HepG2 (cell line): ENCODE data around the gene TOP1. TPM values are rescaled to one million over a fixed set of nuclear protein-coding genes. Genes with fewer than 3 reads are reported as not detected.
A peak's percentile ranks its signal among the peaks of the same experiment; 100 is the strongest.

Experiments used
- DMAP1 ChIP-seq: IDR thresholded peaks from 2 replicates; pipeline ENCODE4 v1.6.1; 2016
- DNMT3B ChIP-seq: conservative IDR thresholded peaks from 2 replicates; pipeline ENCODE4 v1.6.1; 2016; ENCODE audit warnings: missing biosample characterization, control low read depth
- ETS1 ChIP-seq: sonication (generic); formaldehyde crosslinking; IDR thresholded peaks from 2 replicates; pipeline ENCODE4 v1.4.0; 2020; ENCODE audit warnings: missing genetic modification reagents
- GZF1 ChIP-seq: sonication (generic); formaldehyde crosslinking; IDR thresholded peaks from 2 replicates; pipeline ENCODE4 v1.5.1; 2020; ENCODE audit warnings: mild to moderate bottlenecking, missing genetic modification reagents
- HOXA5 ChIP-seq: sonication (generic); formaldehyde crosslinking; IDR thresholded peaks from 2 replicates; pipeline ENCODE4 v1.4.0; 2020; ENCODE audit warnings: missing genetic modification reagents
- KLF6 ChIP-seq: IDR thresholded peaks from 2 replicates; pipeline ENCODE4 v1.8.0; 2016; ENCODE audit warnings: missing biosample characterization, missing genetic modification reagents
- PATZ1 ChIP-seq: sonication (generic); formaldehyde crosslinking; IDR thresholded peaks from 2 replicates; pipeline ENCODE4 v1.4.0; 2020; ENCODE audit warnings: missing genetic modification reagents
- PPARG ChIP-seq: conservative IDR thresholded peaks from 2 replicates; pipeline ENCODE4 v1.6.1; 2016; ENCODE audit warnings: missing biosample characterization, missing genetic modification reagents
- PRDM10 ChIP-seq: sonication (generic); formaldehyde crosslinking; IDR thresholded peaks from 2 replicates; pipeline ENCODE4 v1.4.0; 2020; ENCODE audit warnings: low read depth, missing genetic modification reagents
- SMAD3 ChIP-seq: sonication (generic); formaldehyde crosslinking; IDR thresholded peaks from 2 replicates; pipeline ENCODE4 v1.4.0; 2020; ENCODE audit warnings: missing genetic modification reagents
- SPEN ChIP-seq: sonication (generic); formaldehyde crosslinking; IDR thresholded peaks from 2 replicates; pipeline ENCODE4 v1.5.1; 2020; ENCODE audit warnings: low read depth, mild to moderate bottlenecking, missing genetic modification reagents
- SRF ChIP-seq: IDR thresholded peaks from 2 replicates; pipeline ENCODE4 v1.6.1; 2011; ENCODE audit warnings: mild to moderate bottlenecking, low read depth, low read length, moderate library complexity
- ZBTB34 ChIP-seq: sonication (generic); formaldehyde crosslinking; IDR thresholded peaks from 2 replicates; pipeline ENCODE4 v1.8.0; 2022; ENCODE audit warnings: mild to moderate bottlenecking, missing genetic modification reagents
- ZFP36L1 ChIP-seq: sonication (generic); formaldehyde crosslinking; IDR thresholded peaks from 2 replicates; pipeline ENCODE4 v1.8.0; 2022; ENCODE audit warnings: mild to moderate bottlenecking, missing genetic modification reagents, moderate library complexity
- ZFP90 ChIP-seq: sonication (generic); formaldehyde crosslinking; IDR thresholded peaks from 2 replicates; pipeline ENCODE4 v1.8.0; 2022; ENCODE audit warnings: missing genetic modification reagents, mild to moderate bottlenecking, inconsistent platforms, borderline replicate concordance
- ZNF430 ChIP-seq: sonication (generic); formaldehyde crosslinking; IDR thresholded peaks from 2 replicates; pipeline ENCODE4 v1.9.0; 2021; ENCODE audit warnings: mild to moderate bottlenecking, missing genetic modification reagents
- ZNF451 ChIP-seq: sonication (generic); formaldehyde crosslinking; IDR thresholded peaks from 2 replicates; pipeline ENCODE4 v1.5.0; 2020; ENCODE audit warnings: mild to moderate bottlenecking, missing genetic modification reagents
- ZNF550 ChIP-seq: sonication (generic); formaldehyde crosslinking; IDR thresholded peaks from 2 replicates; pipeline ENCODE4 v1.4.0; 2020; ENCODE audit warnings: mild to moderate bottlenecking, missing genetic modification reagents, borderline replicate concordance
- ZNF576 ChIP-seq: sonication (generic); formaldehyde crosslinking; IDR thresholded peaks from 2 replicates; pipeline ENCODE4 v1.4.0; 2020; ENCODE audit warnings: mild to moderate bottlenecking, missing genetic modification reagents
- ZNF792 ChIP-seq: IDR thresholded peaks from 2 replicates; pipeline ENCODE4 v1.6.1; 2016
- ZNF878 ChIP-seq: sonication (generic); formaldehyde crosslinking; IDR thresholded peaks from 2 replicates; pipeline ENCODE4 v1.8.1; 2023; ENCODE audit warnings: mild to moderate bottlenecking, missing genetic modification reagents, moderate library complexity
- polyA plus RNA-seq, 8 experiments: library from polyadenylated mRNA; depleted of rRNA in 3 of 8; stranded (reverse) in 7 of 8; unstranded in 1 of 8; fragments of >200 nt; fragmentation: Illumina TruSeq in 4 of 8; extraction: Trizol in 4 of 8; gene quantifications; 2 replicates each; pipeline versions ENCODE4 v1.2.1 to v1.2.3, GENCODE V29; 2011 to 2016; ENCODE audit warnings: low read depth in 4 of 8, missing spikeins in 1 of 8, mixed read lengths in 1 of 8; ENCODE audit not compliant: insufficient read depth in 1 of 8
- total RNA-seq, 5 experiments: library from RNA; depleted of rRNA; stranded (reverse); fragments of >200 nt; fragmentation: Illumina TruSeq; extraction: Trizol; gene quantifications; 2 replicates each; pipeline ENCODE4 v1.2.3, GENCODE V29; 2016; ENCODE audit warnings: low read depth in 1 of 5

The TOP1 gene
- total and polyA plus RNA-seq, 2 of the 13 experiments (the other 11 are each of a cell fraction or from before 2014, with no cell fraction given), result 10.2 to 19.4 TPM

DNA sequence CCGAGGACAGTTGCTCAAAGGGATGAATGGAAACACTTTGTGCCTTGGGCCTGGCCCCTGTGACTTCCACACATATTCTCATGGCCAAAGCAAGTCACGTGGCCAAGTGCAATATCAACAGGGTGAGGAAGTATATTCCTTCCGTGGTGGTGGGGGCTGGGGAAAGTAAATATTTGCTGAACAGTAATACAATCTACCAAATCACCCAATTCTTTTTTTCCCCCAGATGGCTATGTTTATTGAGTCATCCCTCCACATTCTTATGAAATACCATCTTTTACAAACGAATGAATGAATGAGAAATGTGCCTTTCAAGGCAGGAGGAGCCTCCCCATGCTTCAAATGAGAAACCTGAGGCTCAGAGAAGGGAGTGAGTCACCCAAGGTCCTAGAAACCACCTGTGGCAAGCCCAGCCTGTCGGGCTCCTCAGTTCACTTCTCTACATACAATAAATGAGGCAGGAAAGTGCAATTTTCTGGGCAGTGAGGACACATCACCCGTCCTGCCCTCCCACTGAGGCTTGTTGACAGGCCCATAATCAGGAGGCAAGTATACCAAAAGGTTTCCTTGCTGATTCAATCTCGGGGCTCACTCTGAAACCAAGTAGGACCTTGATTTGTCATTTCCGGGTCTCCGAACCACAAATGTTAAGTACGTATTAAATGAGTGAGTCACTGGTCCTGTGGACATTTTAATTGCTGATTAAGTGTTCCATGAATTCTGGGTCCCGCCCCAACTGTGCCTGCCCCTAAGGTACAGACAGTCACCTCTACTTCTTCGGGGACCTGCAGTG, 25.3 kb upstream of the TOP1 start (continued):
- TF ChIP-seq PRDM10, result peak; percentile 84
- TF ChIP-seq DNMT3B (CRISPR knock-in tag), result peak; percentile 75; the same call in 1 of the 2 replicates
- TF ChIP-seq ZBTB34 (CRISPR knock-in tag), result peak; percentile 96
- TF ChIP-seq ETS1 (CRISPR knock-in tag), result no peak
- peak; percentile 55 for TF ChIP-seq KLF6 (CRISPR knock-in tag)
- 0 out of 2 replicates have a peak, but pooled peaks have one; percentile 25 for TF ChIP-seq SMAD3 (CRISPR knock-in tag)
- no peak for TF ChIP-seq GZF1 (CRISPR knock-in tag)
- peak; percentile 92 for TF ChIP-seq ZNF792
- no peak for TF ChIP-seq ZNF576 (CRISPR knock-in tag)
- peak; percentile 75 for TF ChIP-seq ZFP36L1
- no peak for TF ChIP-seq ZNF550 (CRISPR knock-in tag)
- TF ChIP-seq ZFP90 (CRISPR knock-in tag), result peak; percentile 85; the same call in 1 of the 2 replicates
- TF ChIP-seq ZNF451 (CRISPR knock-in tag), result peak; percentile 65; the same call in 1 of the 2 replicates
- peak; percentile 99 for TF ChIP-seq PATZ1 (CRISPR knock-in tag)
- peak; percentile 83 for TF ChIP-seq DMAP1 (CRISPR knock-in tag)
- TF ChIP-seq SPEN (CRISPR knock-in tag), result peak; percentile 69; the same call in 1 of the 2 replicates
- TF ChIP-seq ZNF430, result peak; percentile 70; the same call in 1 of the 2 replicates
- TF ChIP-seq HOXA5 (CRISPR knock-in tag), result peak; percentile 86
- TF ChIP-seq PPARG (CRISPR knock-in tag), result peak; percentile 61; the same call in 1 of the 2 replicates
- TF ChIP-seq SRF, result 0 out of 2 replicates have a peak, but pooled peaks have one; percentile 44
- TF ChIP-seq ZNF878 (CRISPR knock-in tag), result peak; percentile 56; the same call in 1 of the 2 replicates
